HepG2 (cell line): ENCODE measurements around the gene PRRT2. TPM values are rescaled to one million over a fixed set of nuclear protein-coding genes. Genes with fewer than 3 reads are reported as not detected.

Experiments
- CEBPG ChIP-seq: IDR thresholded peaks from 2 replicates; pipeline ENCODE4 v1.6.1; 2016
- DR1 ChIP-seq: sonication (generic); formaldehyde crosslinking; IDR thresholded peaks from 2 replicates; pipeline ENCODE4 v1.8.0; 2021; ENCODE audit warnings: mild to moderate bottlenecking, missing genetic modification reagents, inconsistent platforms
- JUN ChIP-seq: sonication (generic); formaldehyde crosslinking; IDR thresholded peaks from 2 replicates; pipeline ENCODE4 v1.4.0; 2020; ENCODE audit warnings: mild to moderate bottlenecking, missing genetic modification reagents
- KLF6 ChIP-seq: IDR thresholded peaks from 2 replicates; pipeline ENCODE4 v1.8.0; 2016; ENCODE audit warnings: missing biosample characterization, missing genetic modification reagents
- NFYB ChIP-seq: sonication (generic); formaldehyde crosslinking; IDR thresholded peaks from 2 replicates; pipeline ENCODE4 v1.4.0; 2020; ENCODE audit warnings: missing genetic modification reagents
- SOX13 ChIP-seq, 3 experiments: fragments of 450-650 bp in 1 of 3; sonication (generic) in 1 of 3; formaldehyde crosslinking in 1 of 3; IDR thresholded peaks in 2 of 3; conservative IDR thresholded peaks in 1 of 3; 2 replicates each; pipeline versions ENCODE4 v1.5.0 to v1.6.1; 2016 to 2020; ENCODE audit warnings: antibody characterized with exemption in 1 of 3, mild to moderate bottlenecking in 1 of 3, missing compliant biosample characterization in 1 of 3, missing genetic modification reagents in 1 of 3, moderate library complexity in 1 of 3
- TFE3 ChIP-seq: IDR thresholded peaks from 2 replicates; pipeline ENCODE4 v1.6.1; 2016
- UBTF ChIP-seq: sonication (generic); formaldehyde crosslinking; IDR thresholded peaks from 2 replicates; pipeline ENCODE4 v1.4.0; 2020; ENCODE audit warnings: mild to moderate bottlenecking, missing genetic modification reagents
- ZNF12 ChIP-seq: sonication (generic); formaldehyde crosslinking; IDR thresholded peaks from 2 replicates; pipeline ENCODE4 v1.5.0; 2020; ENCODE audit warnings: missing genetic modification reagents
- ZNF264 ChIP-seq: sonication (generic); formaldehyde crosslinking; IDR thresholded peaks from 2 replicates; pipeline ENCODE4 v1.4.0; 2020; ENCODE audit warnings: missing genetic modification reagents
- ZNF367 ChIP-seq: sonication (generic); formaldehyde crosslinking; IDR thresholded peaks from 2 replicates; pipeline ENCODE4 v1.4.0; 2020; ENCODE audit warnings: missing genetic modification reagents, borderline replicate concordance
- ZNF430 ChIP-seq: sonication (generic); formaldehyde crosslinking; IDR thresholded peaks from 2 replicates; pipeline ENCODE4 v1.9.0; 2021; ENCODE audit warnings: mild to moderate bottlenecking, missing genetic modification reagents
- ZNF609 ChIP-seq: sonication (generic); formaldehyde crosslinking; IDR thresholded peaks from 2 replicates; pipeline ENCODE4 v1.4.0; 2020; ENCODE audit warnings: mild to moderate bottlenecking, missing genetic modification reagents, borderline replicate concordance
- polyA plus RNA-seq, 8 experiments: library from polyadenylated mRNA; depleted of rRNA in 3 of 8; stranded (reverse) in 7 of 8; unstranded in 1 of 8; fragments of >200 nt; fragmentation: Illumina TruSeq in 4 of 8; extraction: Trizol in 4 of 8; gene quantifications; 2 replicates each; pipeline versions ENCODE4 v1.2.1 to v1.2.3, GENCODE V29; 2011 to 2016; ENCODE audit warnings: low read depth in 4 of 8, missing spikeins in 1 of 8, mixed read lengths in 1 of 8; ENCODE audit not compliant: insufficient read depth in 1 of 8
- total RNA-seq, 5 experiments: library from RNA; depleted of rRNA; stranded (reverse); fragments of >200 nt; fragmentation: Illumina TruSeq; extraction: Trizol; gene quantifications; 2 replicates each; pipeline ENCODE4 v1.2.3, GENCODE V29; 2016; ENCODE audit warnings: low read depth in 1 of 5

Gene PRRT2
- total and polyA plus RNA-seq, 2 of the 13 experiments (the other 11 are each of a cell fraction or from before 2014, with no cell fraction given) = 0.51 to 1.1 TPM

GRCh38 chr16:29815793-29816693 lies 4.0 kb downstream of the PRRT2 start, which contains the start of gene PAGR1 (continued):
- TF ChIP-seq UBTF = no peak; the same call in 1 of the 2 replicates
- peak; percentile 80 for TF ChIP-seq DR1
- 0 out of 2 replicates have a peak, but pooled peaks have one; percentile 52 for TF ChIP-seq ZNF264 (CRISPR knock-in tag)
- peak; percentile 26; the same call in 1 of the 2 replicates for TF ChIP-seq ZNF12 (CRISPR knock-in tag)
- no peak; the same call in 1 of the 2 replicates for TF ChIP-seq ZNF430 (CRISPR knock-in tag)
- TF ChIP-seq KLF6 (CRISPR knock-in tag) = peak; percentile 89
- TF ChIP-seq ZNF609 = peak; percentile 40; the same call in 1 of the 2 replicates
- TF ChIP-seq TFE3 = peak; percentile 76
- TF ChIP-seq NFYB (CRISPR knock-in tag) = peak; percentile 50; the same call in 1 of the 2 replicates
- peak; percentile 31; the same call in 1 of the 2 replicates for TF ChIP-seq SOX13 (IDR thresholded peaks at IDR 0.05)
- TF ChIP-seq SOX13 (CRISPR knock-in tag; conservative IDR thresholded peaks at IDR 0.05 in 1 of 2, IDR thresholded peaks at IDR 0.05 in 1 of 2) = no peak; a peak in 1 of 4 replicates
- TF ChIP-seq JUN (CRISPR knock-in tag) = peak; percentile 24; the same call in 1 of the 2 replicates
- peak; percentile 29; the same call in 1 of the 2 replicates for TF ChIP-seq CEBPG (CRISPR knock-in tag)
- no peak for TF ChIP-seq ZNF367 (CRISPR knock-in tag)
